ENCODE data around the gene GPR119.

GRCh38 chrX:130414800-130415199 lies 29.3 kb upstream of the GPR119 start:
- TF ChIP-seq CTCF (IDR thresholded peaks at IDR 0.05) (no peak), POLR2AphosphoS5 (IDR thresholded peaks at IDR 0.05) (no peak), POLR2A (IDR thresholded peaks at IDR 0.05) (no peak)

Measured in gastroesophageal sphincter (tissue), 3 donors.